Measurements from ENCODE around the gene MAP4K4.

The MAP4K4 gene

DNA sequence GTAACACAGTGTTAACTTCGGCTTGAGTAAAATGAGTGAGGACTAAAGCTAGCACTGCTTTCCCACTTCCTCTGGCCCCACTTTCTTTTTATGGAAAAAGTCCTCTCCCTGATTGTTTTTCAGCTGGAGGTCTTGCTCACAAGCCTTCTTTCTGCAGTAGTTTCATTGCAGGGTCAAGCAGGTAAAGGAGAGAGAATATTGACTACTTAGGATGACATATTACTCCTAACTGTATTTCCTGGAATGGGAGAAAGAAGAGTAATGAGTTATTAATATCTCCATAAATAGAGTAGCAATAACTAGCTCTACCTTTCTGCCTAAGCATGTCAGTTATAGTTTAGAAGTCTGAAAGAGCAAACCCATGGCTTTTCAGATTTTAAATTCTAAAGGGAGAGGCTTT is 45.0 kb downstream of the MAP4K4 start:
- Histone ChIP-seq H3K36me3 (replicated peaks; ENCODE audit: insufficient read depth, low read length) (no peaks in the 10 kb centered on the region), H3F3A (ENCODE audit: insufficient read depth, low read length) (no peaks in the 10 kb centered on the region), H3K9me2 (replicated peaks; ENCODE audit: insufficient read depth, low read length) (no peaks in the 10 kb centered on the region), H3K4me3 (ENCODE audit: low read length) (no peak overlapping the region), H3K9me3 (replicated peaks; ENCODE audit: insufficient read depth, low read length) (no peaks in the 10 kb centered on the region), H3K27me3 (replicated peaks; ENCODE audit: insufficient read depth, low read length) (no peaks in the 10 kb centered on the region), H3K4me2 (ENCODE audit: low read depth, low read length) (no peak overlapping the region), H3K4me1 (ENCODE audit: low read length) (no peaks in the 10 kb centered on the region), H2AFZ (ENCODE audit: low read length) (no peak overlapping the region), H3K9ac (ENCODE audit: low read length) (no peak overlapping the region), H4K20me1 (ENCODE audit: insufficient read depth, low read length) (no peaks in the 10 kb centered on the region), H3K79me2 (ENCODE audit: low read length) (no peaks in the 10 kb centered on the region), H3K27ac (ENCODE audit: low read length) (no peak overlapping the region)
- TF ChIP-seq EZH2phosphoT487 (IDR thresholded peaks at IDR 0.05; ENCODE audit: low read length) (no peak), EZH2 (optimal IDR thresholded peaks at IDR 0.05; ENCODE audit: low read depth, low read length) (no peak)
- TF ChIP-seq, protein P1, sequence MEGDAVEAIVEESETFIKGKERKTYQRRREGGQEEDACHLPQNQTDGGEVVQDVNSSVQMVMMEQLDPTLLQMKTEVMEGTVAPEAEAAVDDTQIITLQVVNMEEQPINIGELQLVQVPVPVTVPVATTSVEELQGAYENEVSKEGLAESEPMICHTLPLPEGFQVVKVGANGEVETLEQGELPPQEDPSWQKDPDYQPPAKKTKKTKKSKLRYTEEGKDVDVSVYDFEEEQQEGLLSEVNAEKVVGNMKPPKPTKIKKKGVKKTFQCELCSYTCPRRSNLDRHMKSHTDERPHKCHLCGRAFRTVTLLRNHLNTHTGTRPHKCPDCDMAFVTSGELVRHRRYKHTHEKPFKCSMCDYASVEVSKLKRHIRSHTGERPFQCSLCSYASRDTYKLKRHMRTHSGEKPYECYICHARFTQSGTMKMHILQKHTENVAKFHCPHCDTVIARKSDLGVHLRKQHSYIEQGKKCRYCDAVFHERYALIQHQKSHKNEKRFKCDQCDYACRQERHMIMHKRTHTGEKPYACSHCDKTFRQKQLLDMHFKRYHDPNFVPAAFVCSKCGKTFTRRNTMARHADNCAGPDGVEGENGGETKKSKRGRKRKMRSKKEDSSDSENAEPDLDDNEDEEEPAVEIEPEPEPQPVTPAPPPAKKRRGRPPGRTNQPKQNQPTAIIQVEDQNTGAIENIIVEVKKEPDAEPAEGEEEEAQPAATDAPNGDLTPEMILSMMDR (IDR thresholded peaks at IDR 0.05; ENCODE audit: low read length) = no peak
- no peak for DNase-seq

DNA sequence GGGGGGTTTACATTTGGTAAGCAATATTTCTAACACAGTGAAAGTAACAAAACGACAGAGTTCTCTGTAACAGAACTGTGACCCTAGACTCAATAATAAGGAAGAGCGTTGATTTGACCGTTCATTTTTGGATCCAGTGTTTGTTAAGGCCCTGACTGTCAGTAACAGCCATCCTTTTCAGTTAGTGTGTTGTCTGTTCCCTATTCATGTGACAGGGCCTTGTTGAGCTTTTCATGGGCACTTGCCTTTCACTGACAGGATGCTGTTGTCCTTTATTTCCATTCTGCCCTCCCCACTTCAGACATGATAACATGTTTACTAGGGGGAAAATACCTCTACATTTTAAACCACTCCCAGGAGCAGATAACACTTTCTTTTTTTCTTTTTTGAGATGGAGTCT is 45.8 kb downstream of the MAP4K4 start:
- Histone ChIP-seq H3K4me3 (ENCODE audit: low read length) (no peak overlapping the region), H3K9me3 (replicated peaks; ENCODE audit: insufficient read depth, low read length) (no peaks in the 10 kb centered on the region), H3F3A (ENCODE audit: insufficient read depth, low read length) (no peaks in the 10 kb centered on the region), H3K27me3 (replicated peaks; ENCODE audit: insufficient read depth, low read length) (no peaks in the 10 kb centered on the region), H3K36me3 (replicated peaks; ENCODE audit: insufficient read depth, low read length) (no peaks in the 10 kb centered on the region), H3K27ac (ENCODE audit: low read length) (no peak overlapping the region), H3K79me2 (ENCODE audit: low read length) (no peaks in the 10 kb centered on the region), H3K4me2 (ENCODE audit: low read depth, low read length) (no peak overlapping the region), H2AFZ (ENCODE audit: low read length) (no peak overlapping the region), H4K20me1 (ENCODE audit: insufficient read depth, low read length) (no peaks in the 10 kb centered on the region), H3K4me1 (ENCODE audit: low read length) (no peaks in the 10 kb centered on the region), H3K9me2 (replicated peaks; ENCODE audit: insufficient read depth, low read length) (no peaks in the 10 kb centered on the region), H3K9ac (ENCODE audit: low read length) (no peak overlapping the region)
- TF ChIP-seq EZH2phosphoT487 (IDR thresholded peaks at IDR 0.05; ENCODE audit: low read length) (no peak), EZH2 (optimal IDR thresholded peaks at IDR 0.05; ENCODE audit: low read depth, low read length) (no peak)
- TF ChIP-seq, protein P1 (IDR thresholded peaks at IDR 0.05; ENCODE audit: low read length) = no peak
- no peak for DNase-seq

DNA sequence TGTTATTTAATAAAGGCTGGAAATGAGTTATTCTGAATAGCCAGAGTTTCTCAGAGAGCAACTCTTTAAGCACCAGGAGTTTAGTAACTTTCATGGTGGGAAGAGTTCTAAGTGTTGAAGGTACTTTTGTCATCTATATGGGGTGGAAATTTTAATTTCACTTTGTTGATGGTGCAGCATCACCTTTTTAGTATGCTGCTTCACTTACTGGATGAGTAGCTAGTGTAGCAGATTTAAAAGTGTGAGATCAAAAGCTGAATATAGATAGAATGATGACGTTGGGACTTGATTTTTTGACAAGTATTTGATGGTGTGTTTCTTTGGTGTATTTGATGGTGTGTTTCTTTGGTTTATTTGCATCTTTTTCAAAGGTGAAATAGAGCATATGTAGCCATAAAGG is 47.3 kb downstream of the MAP4K4 start:
- no peaks in the 10 kb centered on the region for H3K27me3 ChIP-seq (replicated peaks; ENCODE audit: insufficient read depth, low read length)
- H3K4me2 ChIP-seq (ENCODE audit: low read depth, low read length) = no peak overlapping the region
- no peak overlapping the region for H3K4me3 ChIP-seq (ENCODE audit: low read length)
- H2AFZ ChIP-seq (ENCODE audit: low read length) = no peak overlapping the region
- H3K9me3 ChIP-seq (replicated peaks; ENCODE audit: insufficient read depth, low read length) = no peaks in the 10 kb centered on the region
- no peak for DNase-seq
- no peaks in the 10 kb centered on the region for H3K36me3 ChIP-seq (replicated peaks; ENCODE audit: insufficient read depth, low read length)
- TF ChIP-seq EZH2phosphoT487 (IDR thresholded peaks at IDR 0.05; ENCODE audit: low read length) = no peak
- TF ChIP-seq, protein P1 (IDR thresholded peaks at IDR 0.05; ENCODE audit: low read length) = no peak
- no peak for TF ChIP-seq EZH2 (optimal IDR thresholded peaks at IDR 0.05; ENCODE audit: low read depth, low read length)
- no peaks in the 10 kb centered on the region for H4K20me1 ChIP-seq (ENCODE audit: insufficient read depth, low read length)
- H3K9ac ChIP-seq (ENCODE audit: low read length) = no peak overlapping the region
- no peak overlapping the region for H3K27ac ChIP-seq (ENCODE audit: low read length)
- H3K9me2 ChIP-seq (replicated peaks; ENCODE audit: insufficient read depth, low read length) = no peaks in the 10 kb centered on the region
- H3K79me2 ChIP-seq (ENCODE audit: low read length) = no peaks in the 10 kb centered on the region
- H3K4me1 ChIP-seq (ENCODE audit: low read length) = no peaks in the 10 kb centered on the region
- no peaks in the 10 kb centered on the region for H3F3A ChIP-seq (ENCODE audit: insufficient read depth, low read length)
